H1 (cell line): ENCODE measurements around the gene SCAP. TPM values are rescaled to one million over a fixed set of nuclear protein-coding genes. Genes with fewer than 3 reads are reported as not detected.

Experiments
- CTCF ChIA-PET: fragments of 300-600 bp; sonication (Branson Sonifier 250); formaldehyde crosslinking; loops from one replicate; lab custom pipeline; 2021; ENCODE audit not compliant: partially characterized antibody; lab: Charles Lee
- POLR2A ChIA-PET: fragments of 300-600 bp; sonication (Branson Sonifier 250); formaldehyde crosslinking; loops from one replicate; lab custom pipeline; 2021; ENCODE audit warnings: inconsistent platforms; ENCODE audit not compliant: partially characterized antibody; lab: Charles Lee
- DNase-seq, 2 experiments: peaks; one replicate each; pipeline versions ENCODE4 v3.0.0 to v3.0.0-alpha.2; 2010 to 2022; ENCODE audit warnings: low spot score in 2 of 2, low read depth in 1 of 2, mixed read lengths in 1 of 2
- FAIRE-seq: peaks from 2 replicates; lab custom pipeline; 2011; peaks lifted over from hg19 to GRCh38; lab: Jason Lieb, UNC
- H2AFZ ChIP-seq: 2 replicates; pipeline ENCODE4 v1.8.1; 2012; ENCODE audit warnings: low read length, inconsistent platforms
- H2AK5ac ChIP-seq: 2 replicates; pipeline ENCODE4 v1.6.1; 2013; ENCODE audit warnings: low read depth, low read length
- H2BK120ac ChIP-seq: replicated peaks from 2 replicates; pipeline ENCODE3; 2013; ENCODE audit warnings: low read depth, low read length, inconsistent platforms
- H2BK12ac ChIP-seq: 2 replicates; pipeline ENCODE4 v1.6.1; 2013; ENCODE audit warnings: low read depth, low read length
- H2BK15ac ChIP-seq: 2 replicates; pipeline ENCODE4 v1.6.1; 2013; ENCODE audit warnings: low read length
- H2BK20ac ChIP-seq: 2 replicates; pipeline ENCODE4 v1.6.1; 2013; ENCODE audit warnings: low read length
- H2BK5ac ChIP-seq: 2 replicates; pipeline ENCODE4 v1.6.1; 2013; ENCODE audit warnings: low read depth, low read length
- H3K14ac ChIP-seq: 2 replicates; pipeline ENCODE4 v1.6.1; 2013; ENCODE audit warnings: inconsistent platforms; ENCODE audit not compliant: insufficient read length
- H3K18ac ChIP-seq: 2 replicates; pipeline ENCODE4 v1.6.1; 2013; ENCODE audit warnings: low read length; ENCODE audit errors: extremely low read depth
- H3K23ac ChIP-seq: 2 replicates; pipeline ENCODE4 v1.6.1; 2013; ENCODE audit warnings: inconsistent platforms; ENCODE audit not compliant: insufficient read length
- H3K23me2 ChIP-seq: 2 replicates; pipeline ENCODE4 v1.6.1; 2013; ENCODE audit warnings: low read depth, low read length
- H3K27ac ChIP-seq: 2 replicates; pipeline ENCODE4 v1.6.1; 2011; ENCODE audit warnings: low read depth, low read length, inconsistent platforms
- H3K27me3 ChIP-seq, 4 experiments: replicated peaks in 1 of 4; 1 replicate in 1 of 4; 2 replicates in 3 of 4; pipeline versions ENCODE4 v1.6.1 to v1.8.1; 2011 to 2013; ENCODE audit warnings: low read length in 3 of 4, mild to moderate bottlenecking in 3 of 4, inconsistent platforms in 2 of 4, mixed read lengths in 2 of 4, moderate library complexity in 1 of 4; ENCODE audit not compliant: control insufficient read depth in 3 of 4, insufficient read depth in 3 of 4; ENCODE audit errors: extremely low read depth in 1 of 4
- H3K36me3 ChIP-seq, 4 experiments: 2 replicates each; pipeline versions ENCODE4 v1.6.1 to v1.8.1; 2011 to 2013; ENCODE audit warnings: mild to moderate bottlenecking in 4 of 4, low read length in 3 of 4, moderate library complexity in 2 of 4, control low read depth in 1 of 4, inconsistent platforms in 1 of 4; ENCODE audit not compliant: insufficient read depth in 4 of 4, control insufficient read depth in 2 of 4
- H3K4ac ChIP-seq: replicated peaks from 2 replicates; pipeline ENCODE3; 2013; ENCODE audit warnings: low read length, low read depth, mixed read lengths, inconsistent platforms; ENCODE audit not compliant: insufficient read length
- H3K4me1 ChIP-seq, 4 experiments: replicated peaks in 1 of 4; 1 replicate in 1 of 4; 2 replicates in 3 of 4; pipeline versions ENCODE4 v1.6.1 to v1.8.1; 2011 to 2013; ENCODE audit warnings: low read length in 3 of 4, inconsistent platforms in 2 of 4, mixed read lengths in 1 of 4; ENCODE audit not compliant: insufficient read depth in 4 of 4, control insufficient read depth in 3 of 4
- H3K4me2 ChIP-seq, 2 experiments: 2 replicates each; pipeline versions ENCODE4 v1.6.1 to v1.8.1; 2011 to 2013; ENCODE audit warnings: low read depth in 2 of 2, low read length in 2 of 2, control low read depth in 1 of 2, inconsistent platforms in 1 of 2, mild to moderate bottlenecking in 1 of 2; ENCODE audit not compliant: insufficient read depth in 1 of 2
- H3K4me3 ChIP-seq, 4 experiments: fragments of 200-600, 300-600 bp in 1 of 4; sonication (generic), shearing (Covaris generic), sonication (Bioruptor Twin) in 1 of 4; 2 replicates each; pipeline versions ENCODE4 v1.5.1 to v1.8.1; 2011 to 2016; ENCODE audit warnings: low read length in 4 of 4, low read depth in 3 of 4, control low read depth in 2 of 4, inconsistent platforms in 2 of 4, mild to moderate bottlenecking in 2 of 4, mixed read lengths in 1 of 4, moderate library complexity in 1 of 4; ENCODE audit not compliant: insufficient read depth in 2 of 4; ENCODE audit errors: extremely low read depth in 1 of 4
- H3K56ac ChIP-seq: replicated peaks from 2 replicates; pipeline ENCODE3; 2013; ENCODE audit warnings: low read depth, mild to moderate bottlenecking, mixed read lengths, low read length, inconsistent platforms; ENCODE audit not compliant: insufficient read length
- H3K79me1 ChIP-seq: 2 replicates; pipeline ENCODE4 v1.6.1; 2013; ENCODE audit warnings: low read depth, low read length, control low read depth
- H3K79me2 ChIP-seq, 2 experiments: 2 replicates each; pipeline versions ENCODE4 v1.6.1 to v1.8.1; 2012 to 2013; ENCODE audit warnings: low read length in 2 of 2, mild to moderate bottlenecking in 2 of 2, inconsistent platforms in 1 of 2; ENCODE audit not compliant: insufficient read depth in 2 of 2, control insufficient read depth in 1 of 2
- H3K9ac ChIP-seq, 4 experiments: replicated peaks in 1 of 4; 1 replicate in 1 of 4; 2 replicates in 3 of 4; pipeline versions ENCODE4 v1.6.1 to v1.8.1; 2011 to 2013; ENCODE audit warnings: low read depth in 3 of 4, low read length in 3 of 4, control low read depth in 2 of 4, mild to moderate bottlenecking in 2 of 4, moderate library complexity in 2 of 4, inconsistent platforms in 1 of 4; ENCODE audit errors: extremely low read depth in 1 of 4
- H3K9me3 ChIP-seq, 2 experiments: 2 replicates each; pipeline versions ENCODE4 v1.6.1 to v1.8.1; 2012 to 2013; ENCODE audit warnings: mild to moderate bottlenecking in 2 of 2, moderate library complexity in 2 of 2, control low read depth in 1 of 2, inconsistent platforms in 1 of 2, low read depth in 1 of 2, low read length in 1 of 2, mixed read lengths in 1 of 2; ENCODE audit not compliant: insufficient read depth in 2 of 2
- H4K20me1 ChIP-seq, 2 experiments: replicated peaks in 1 of 2; 2 replicates each; pipeline versions ENCODE3 to v1.8.1; 2011 to 2013; ENCODE audit warnings: inconsistent platforms in 2 of 2, low read length in 2 of 2, mild to moderate bottlenecking in 1 of 2; ENCODE audit not compliant: insufficient read depth in 2 of 2, control insufficient read depth in 1 of 2
- H4K5ac ChIP-seq: 2 replicates; pipeline ENCODE4 v1.6.1; 2013; ENCODE audit warnings: low read length, low read depth, mixed read lengths, inconsistent platforms; ENCODE audit not compliant: insufficient read length
- H4K8ac ChIP-seq: 2 replicates; pipeline ENCODE4 v1.8.0; 2013; ENCODE audit warnings: mild to moderate bottlenecking, moderate library complexity, low read length, inconsistent platforms; ENCODE audit not compliant: insufficient read depth; ENCODE audit errors: extremely low read depth
- H4K91ac ChIP-seq: replicated peaks from 2 replicates; pipeline ENCODE3; 2013; ENCODE audit warnings: low read length, mixed read lengths, inconsistent platforms; ENCODE audit not compliant: insufficient read length
- CEBPB ChIP-seq: IDR thresholded peaks from 2 replicates; pipeline ENCODE4 v1.6.1; 2012; ENCODE audit warnings: low read depth, low read length
- GTF2F1 ChIP-seq: IDR thresholded peaks from 2 replicates; pipeline ENCODE4 v1.6.1; 2012; ENCODE audit warnings: low read depth, low read length, improper control_type of control experiment, borderline replicate concordance
- JUND ChIP-seq: IDR thresholded peaks from 2 replicates; pipeline ENCODE4 v1.6.1; 2011; ENCODE audit warnings: mild to moderate bottlenecking, improper control_type of control experiment, low read length
- POLR2AphosphoS5 ChIP-seq: IDR thresholded peaks from 2 replicates; pipeline ENCODE4 v1.6.1; 2011; ENCODE audit warnings: low read depth, low read length
- POU5F1 ChIP-seq: IDR thresholded peaks from 2 replicates; pipeline ENCODE4 v1.6.1; 2011; ENCODE audit warnings: low read depth, mild to moderate bottlenecking, low read length, moderate library complexity
- RFX5 ChIP-seq: IDR thresholded peaks from 2 replicates; pipeline ENCODE4 v1.6.1; 2011; ENCODE audit warnings: low read depth, low read length, improper control_type of control experiment, borderline replicate concordance
- SIN3A ChIP-seq, 2 experiments: IDR thresholded peaks in 1 of 2; conservative IDR thresholded peaks in 1 of 2; 2 replicates each; pipeline ENCODE4 v1.6.1; 2011 to 2012; ENCODE audit warnings: low read length in 2 of 2, improper control_type of control experiment in 1 of 2, low read depth in 1 of 2, mild to moderate bottlenecking in 1 of 2
- SP1 ChIP-seq: IDR thresholded peaks from 2 replicates; pipeline ENCODE4 v1.6.1; 2011; ENCODE audit warnings: low read depth, low read length
- USF2 ChIP-seq: IDR thresholded peaks from 2 replicates; pipeline ENCODE4 v1.6.1; 2011; ENCODE audit warnings: low read length, improper control_type of control experiment
- WGBS, 2 experiments: shearing (Covaris generic) in 1 of 2; methylation state at CpG; one replicate each; pipeline versions ENCODE4 v1.1.6 to v1.1.7; 2013 to 2015; ENCODE audit warnings: low lambda C conversion rate in 2 of 2, mixed read lengths in 2 of 2, inconsistent platforms in 1 of 2, low coverage in 1 of 2, missing lambda C conversion rate in 1 of 2; ENCODE audit not compliant: insufficient replicate concordance in 2 of 2, insufficient coverage in 1 of 2, insufficient read length in 1 of 2; ENCODE audit errors: extremely low coverage in 1 of 2, missing lambda C conversion rate in 1 of 2; 5-methylcytosine and 5-hydroxymethylcytosine counted together
- polyA plus RNA-seq, 7 experiments: library from polyadenylated mRNA; depleted of rRNA in 3 of 7; stranded (reverse) in 5 of 7; unstranded in 2 of 7; fragments of >200 nt in 5 of 7; fragments of 200-250 nt in 2 of 7; gene quantifications; 1 replicate in 5 of 7; 2 replicates in 1 of 7; 4 replicates in 1 of 7; pipeline versions ENCODE4 v1.2.1 to v1.2.3, GENCODE V29; 2011 to 2013; ENCODE audit warnings: missing spikeins in 2 of 7, mixed read lengths in 2 of 7
- total RNA-seq: library from RNA; stranded (reverse); fragmentation: NEBNext Ultra II Directional; extraction: Animal tissue kit (Norgen Biotek cat#: 25700); gene quantifications from 2 replicates; pipeline ENCODE4 v1.2.1, GENCODE V29; 2021

The SCAP gene
- total and polyA plus RNA-seq, 2 of the 8 experiments (the other 6 are each of a cell fraction or from before 2014, with no cell fraction given): 74.0 to 114 TPM

- Histone ChIP-seq H2BK5ac (no peak overlapping the region), H4K20me1 (peaks cover 0 to 1% of the 10 kb centered on the region in 2 experiments), H3K4me1 (peaks cover 0 to 2% (median 0%) of the 10 kb centered on the region in 4 experiments; a peak in 2 of 7 replicates), H2AFZ (no peak overlapping the region), H2BK20ac (no peak overlapping the region), H3K9ac (no peak overlapping the region), H3K27ac (no peak overlapping the region), H3K56ac (no peak overlapping the region), H3K36me3 (peaks cover 0 to 28% (median 15%) of the 10 kb centered on the region in 4 experiments; a peak in 4 of 8 replicates), H2BK120ac (no peak overlapping the region), H4K91ac (no peak overlapping the region), H3K27me3 (no peaks in the 10 kb centered on the region), H3K18ac (no peak overlapping the region), H3K4ac (no peak overlapping the region), H2BK15ac (no peak overlapping the region), H2AK5ac (no peak overlapping the region), H3K23me2 (no peaks in the 10 kb centered on the region; the same call in 1 of the 2 replicates), H3K4me3 (no peak overlapping the region), H2BK12ac (no peak overlapping the region), H3K79me1 (peaks cover 3% of the 10 kb centered on the region), H3K4me2 (no peak overlapping the region), H3K79me2 (peaks cover 2 to 49% of the 10 kb centered on the region in 2 experiments; a peak in 2 of 4 replicates), H3K9me3 (no peaks in the 10 kb centered on the region), H3K14ac (no peak overlapping the region), H4K5ac (no peak overlapping the region), H3K23ac (no peak overlapping the region), H4K8ac (no peak overlapping the region)
- POLR2A ChIA-PET: interaction anchor here (0.6 to 1.0 kb wide), 4 partner anchors 9 to 539 kb away, joined by 3 read pairs; no protein-coding TSS in a partner anchor
- CTCF ChIA-PET: interaction anchor here (0.6 to 2.0 kb wide), 8 partner anchors 12 to 1047 kb away, joined by 3 to 7 read pairs (median 4); partner anchors contain the start of gene SCAP
- no peak for FAIRE-seq
- DNase-seq: no peak
- 91% methylated on average over 4 of the region's 4 CpGs; no CpG with 5 or more reads in 1 of the 2 experiments for WGBS, 2 experiments
- TF ChIP-seq RFX5 (no peak), JUND (no peak), SP1 (no peak), POU5F1 (no peak), GTF2F1 (no peak), USF2 (no peak), SIN3A (conservative IDR thresholded peaks at IDR 0.05 in 1 of 2, IDR thresholded peaks at IDR 0.05 in 1 of 2; ENCODE audit: low read depth in 1 of 2, low read length in 2 of 2) (no peak), CEBPB (no peak), POLR2AphosphoS5 (no peak)
Observed at GRCh38 chr3:47441796-47442551, 33.8 kb downstream of the SCAP start.
